MCF 10A (cell line): Measurements from ENCODE around the gene P4HA2. TPM values are rescaled to one million over a fixed set of nuclear protein-coding genes. Genes with fewer than 3 reads are reported as not detected.
A peak's percentile ranks its signal among the peaks of the same experiment; 100 is the strongest.

ENCODE experiments used
- BruUV-seq: library from RNA; stranded (reverse); fragments of 400-500 nt; replicated peaks from 2 replicates; lab custom pipeline; 2021; lab: Mats Ljungman, UMichigan
- CTCF ChIA-PET: fragments of 300-600 bp; sonication (Branson Sonifier 250); formaldehyde crosslinking; extraction: SDS; loops from one replicate; lab custom pipeline; 2021; ENCODE audit warnings: antibody characterized with exemption, inconsistent platforms; lab: Yijun Ruan, JAX
- POLR2A ChIA-PET: fragments of 300-600, 350-650 bp; sonication (Branson Sonifier 250); formaldehyde crosslinking; extraction: SDS; loops from one replicate; lab custom pipeline; 2020; ENCODE audit warnings: antibody characterized with exemption, inconsistent platforms; lab: Yijun Ruan, JAX
- DNase-seq: peaks from one replicate; pipeline ENCODE4 v3.0.0-alpha.2; 2018; ENCODE audit not compliant: unreplicated experiment
- H3K27ac Mint-ChIP-seq: one replicate; pipeline ENCODE4 v1.8.0; 2022; ENCODE audit warnings: mild to moderate bottlenecking, low read depth, mixed read lengths; ENCODE audit not compliant: unreplicated experiment
- H3K27me3 Mint-ChIP-seq: one replicate; pipeline ENCODE4 v1.8.0; 2022; ENCODE audit warnings: mixed read lengths; ENCODE audit not compliant: insufficient read depth, unreplicated experiment
- H3K36me3 Mint-ChIP-seq: one replicate; pipeline ENCODE4 v1.8.0; 2022; ENCODE audit warnings: mild to moderate bottlenecking, moderate library complexity, mixed read lengths; ENCODE audit not compliant: insufficient read depth, unreplicated experiment
- H3K4me1 Mint-ChIP-seq: one replicate; pipeline ENCODE4 v1.8.0; 2022; ENCODE audit warnings: mixed read lengths; ENCODE audit not compliant: insufficient read depth, unreplicated experiment
- H3K4me3 Mint-ChIP-seq: one replicate; pipeline ENCODE4 v1.8.0; 2022; ENCODE audit warnings: mild to moderate bottlenecking, moderate library complexity, mixed read lengths; ENCODE audit not compliant: unreplicated experiment
- H3K9me3 Mint-ChIP-seq: one replicate; pipeline ENCODE4 v1.8.0; 2022; ENCODE audit warnings: mixed read lengths; ENCODE audit not compliant: unreplicated experiment
- CTCF ChIP-seq: fragments of 200-600 bp; IDR thresholded peaks from one replicate; pipeline ENCODE4 v1.8.0; 2022; ENCODE audit warnings: antibody characterized with exemption, mild to moderate bottlenecking; ENCODE audit not compliant: unreplicated experiment
- intact Hi-C: fragments of 100-400 bp; cut with micrococcal nuclease; formaldehyde crosslinking; loops from 2 replicates; pipeline ENCODE4 v1.14.1; 2022
- total RNA-seq: library from RNA; stranded (reverse); gene quantifications from 2 replicates; pipeline ENCODE4 v1.2.3, GENCODE V29; 2022

Gene P4HA2
- total RNA-seq, 1 experiment from 2014 or later, result 53.1 TPM

- Mint-ChIP-seq H3K27ac (peak overlapping the region; percentile 60), H3K4me3 (no peak overlapping the region), H3K27me3 (no peaks in the 10 kb centered on the region), H3K9me3 (no peaks in the 10 kb centered on the region), H3K36me3 (no peaks in the 10 kb centered on the region), H3K4me1 (peaks cover 47% of the 10 kb centered on the region)
- no peak for TF ChIP-seq CTCF
- intact Hi-C loops, result loop anchor here (1.0 to 2.0 kb wide), 2 partner anchors 9 to 33 kb away; no protein-coding TSS in a partner anchor
- CTCF ChIA-PET, result interaction anchor here (0.6 to 10.4 kb wide), 13 partner anchors 8 to 618 kb away, joined by 3 to 130 read pairs (median 4); no protein-coding TSS in a partner anchor
- POLR2A ChIA-PET, result interaction anchor here (0.8 to 5.3 kb wide), 6 partner anchors 8 to 140 kb away, joined by 3 to 97 read pairs (median 8); partner anchors contain the start of gene SLC22A4
- BruUV-seq, result no TSS peak
- no peak for DNase-seq
These were observed 3.8 kb downstream of the P4HA2 start for GRCh38 chr5:132223861-132224260.

- no TSS peak for BruUV-seq
- Mint-ChIP-seq H3K27me3 (no peaks in the 10 kb centered on the region), H3K9me3 (no peaks in the 10 kb centered on the region), H3K36me3 (peaks cover 7% of the 10 kb centered on the region), H3K4me3 (no peak overlapping the region), H3K27ac (peak overlapping the region; percentile 60), H3K4me1 (peaks cover 47% of the 10 kb centered on the region)
- DNase-seq, result no peak
- POLR2A ChIA-PET, result interaction anchor here (3.0 kb wide), 1 partner anchor 142 kb away, joined by 9 read pairs; no protein-coding TSS in a partner anchor
- intact Hi-C loops, result no loop called here
- TF ChIP-seq CTCF, result no peak
- CTCF ChIA-PET, result interaction anchor here (1.0 to 10.4 kb wide), 5 partner anchors 7 to 163 kb away, joined by 3 to 130 read pairs (median 3); no protein-coding TSS in a partner anchor
These were observed 5.0 kb downstream of the P4HA2 start for GRCh38 chr5:132222649-132223038.

GRCh38 chr5:132221781-132222648 is 5.6 kb downstream of the P4HA2 start:
- H3K27me3 Mint-ChIP-seq, result no peaks in the 10 kb centered on the region
- POLR2A ChIA-PET, result interaction anchor here (0.6 kb wide), 1 partner anchor 44 kb away, joined by 3 read pairs; no protein-coding TSS in a partner anchor
- peak; percentile 40 for DNase-seq
- H3K9me3 Mint-ChIP-seq, result no peaks in the 10 kb centered on the region
- no peak for TF ChIP-seq CTCF
- CTCF ChIA-PET, result interaction anchor here (0.6 to 10.4 kb wide), 8 partner anchors 17 to 284 kb away, joined by 3 to 130 read pairs (median 4); no protein-coding TSS in a partner anchor
- no peak overlapping the region for H3K4me3 Mint-ChIP-seq
- no TSS peak for BruUV-seq
- intact Hi-C loops, result no loop called here
- H3K4me1 Mint-ChIP-seq, result peaks cover 45% of the 10 kb centered on the region
- H3K27ac Mint-ChIP-seq, result no peak overlapping the region
- H3K36me3 Mint-ChIP-seq, result peaks cover 13% of the 10 kb centered on the region

- peaks cover 19% of the 10 kb centered on the region for H3K36me3 Mint-ChIP-seq
- intact Hi-C loops, result no loop called here
- H3K4me3 Mint-ChIP-seq, result no peak overlapping the region
- no peak overlapping the region for H3K27ac Mint-ChIP-seq
- POLR2A ChIA-PET, result interaction anchor here (0.5 kb wide), 1 partner anchor 68 kb away, joined by 3 read pairs; no protein-coding TSS in a partner anchor
- H3K9me3 Mint-ChIP-seq, result no peaks in the 10 kb centered on the region
- no peaks in the 10 kb centered on the region for H3K27me3 Mint-ChIP-seq
- no peak for DNase-seq
- no peak for TF ChIP-seq CTCF
- CTCF ChIA-PET, result interaction anchor here (0.6 to 2.0 kb wide), 7 partner anchors 17 to 282 kb away, joined by 3 to 11 read pairs (median 5); no protein-coding TSS in a partner anchor
- no TSS peak for BruUV-seq
- peaks cover 38% of the 10 kb centered on the region for H3K4me1 Mint-ChIP-seq
These were observed 7.2 kb downstream of the P4HA2 start for GRCh38 chr5:132220491-132220890.
